ENCODE results near the gene FOXP1.

DNA sequence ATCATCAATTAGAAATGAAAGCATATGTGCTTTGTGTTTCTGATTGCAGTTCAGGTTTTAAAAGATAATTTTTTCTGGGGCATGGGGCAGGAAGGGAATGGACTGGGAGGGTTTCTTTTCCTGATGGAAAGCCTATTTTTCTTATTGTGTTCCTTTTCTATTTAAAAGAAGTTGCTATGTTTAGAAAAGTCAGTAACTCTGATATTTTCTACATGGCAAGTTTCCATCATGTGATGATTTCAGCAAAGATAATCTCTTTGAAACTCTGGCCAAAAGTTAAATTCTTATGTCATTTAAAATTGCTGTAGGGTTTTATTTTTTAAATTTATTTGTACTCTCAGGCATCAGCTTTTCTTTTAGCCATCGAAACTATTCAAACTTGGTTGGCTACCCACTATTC, 601.2 kb downstream of the FOXP1 start:
- TF ChIP-seq, protein P1, sequence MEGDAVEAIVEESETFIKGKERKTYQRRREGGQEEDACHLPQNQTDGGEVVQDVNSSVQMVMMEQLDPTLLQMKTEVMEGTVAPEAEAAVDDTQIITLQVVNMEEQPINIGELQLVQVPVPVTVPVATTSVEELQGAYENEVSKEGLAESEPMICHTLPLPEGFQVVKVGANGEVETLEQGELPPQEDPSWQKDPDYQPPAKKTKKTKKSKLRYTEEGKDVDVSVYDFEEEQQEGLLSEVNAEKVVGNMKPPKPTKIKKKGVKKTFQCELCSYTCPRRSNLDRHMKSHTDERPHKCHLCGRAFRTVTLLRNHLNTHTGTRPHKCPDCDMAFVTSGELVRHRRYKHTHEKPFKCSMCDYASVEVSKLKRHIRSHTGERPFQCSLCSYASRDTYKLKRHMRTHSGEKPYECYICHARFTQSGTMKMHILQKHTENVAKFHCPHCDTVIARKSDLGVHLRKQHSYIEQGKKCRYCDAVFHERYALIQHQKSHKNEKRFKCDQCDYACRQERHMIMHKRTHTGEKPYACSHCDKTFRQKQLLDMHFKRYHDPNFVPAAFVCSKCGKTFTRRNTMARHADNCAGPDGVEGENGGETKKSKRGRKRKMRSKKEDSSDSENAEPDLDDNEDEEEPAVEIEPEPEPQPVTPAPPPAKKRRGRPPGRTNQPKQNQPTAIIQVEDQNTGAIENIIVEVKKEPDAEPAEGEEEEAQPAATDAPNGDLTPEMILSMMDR (IDR thresholded peaks at IDR 0.05): no peak
- TF ChIP-seq POLR2A (IDR thresholded peaks at IDR 0.05) (no peak), EP300 (IDR thresholded peaks at IDR 0.05) (no peak)
